CD14-positive monocyte (primary cell): ENCODE data around the gene CTSH. TPM values are rescaled to one million over a fixed set of nuclear protein-coding genes. Genes with fewer than 3 reads are reported as not detected.

ENCODE experiments used
- DNase-seq, 3 donors: peaks; one replicate each; pipeline ENCODE4 v3.0.0-alpha.2; 2011 to 2022
- H2AFZ ChIP-seq: 2 replicates; pipeline ENCODE4 v1.6.0; 2012; ENCODE audit warnings: mild to moderate bottlenecking, low read depth, low read length, inconsistent platforms; ENCODE audit not compliant: insufficient read depth, poor library complexity, severe bottlenecking
- H3K27ac ChIP-seq, 2 donors: 1 replicate in 1 of 2; 2 replicates in 1 of 2; pipeline ENCODE4 v1.5.1; 2012 to 2013; ENCODE audit warnings: low read length in 2 of 2, control low read depth in 1 of 2, inconsistent platforms in 1 of 2, low read depth in 1 of 2, mild to moderate bottlenecking in 1 of 2
- H3K27me3 ChIP-seq, 2 donors: one replicate each; pipeline versions ENCODE4 v1.6.0 to v1.6.1; 2011 to 2013; ENCODE audit warnings: low read length in 2 of 2; ENCODE audit not compliant: control insufficient read depth in 2 of 2, insufficient read depth in 2 of 2
- H3K36me3 ChIP-seq, 2 donors: replicated peaks in 1 of 2; 1 replicate in 1 of 2; 2 replicates in 1 of 2; pipeline versions ENCODE4 v1.5.1 to v1.6.1; 2012 to 2013; ENCODE audit warnings: low read length in 2 of 2, control low read depth in 1 of 2, inconsistent platforms in 1 of 2, mild to moderate bottlenecking in 1 of 2; ENCODE audit not compliant: insufficient read depth in 2 of 2, control insufficient read depth in 1 of 2
- H3K4me1 ChIP-seq, 2 donors: 1 replicate in 1 of 2; 2 replicates in 1 of 2; pipeline versions ENCODE4 v1.5.1 to v1.6.1; 2012 to 2013; ENCODE audit warnings: low read length in 2 of 2, control low read depth in 1 of 2, inconsistent platforms in 1 of 2, mild to moderate bottlenecking in 1 of 2, moderate library complexity in 1 of 2; ENCODE audit not compliant: insufficient read depth in 2 of 2, control insufficient read depth in 1 of 2
- H3K4me2 ChIP-seq: replicated peaks from 2 replicates; pipeline ENCODE3; 2012; ENCODE audit warnings: low read length, moderate library complexity, mild to moderate bottlenecking; ENCODE audit not compliant: poor library complexity, severe bottlenecking; ENCODE audit errors: extremely low read depth
- H3K4me3 ChIP-seq, 3 experiments: fragments of 200-600 bp in 1 of 3; sonication (generic) in 1 of 3; replicated peaks in 1 of 3; 1 replicate in 2 of 3; 2 replicates in 1 of 3; pipeline ENCODE4 v1.5.1; 2011 to 2013; ENCODE audit warnings: low read length in 3 of 3, mild to moderate bottlenecking in 3 of 3, control low read depth in 2 of 3, low read depth in 2 of 3, inconsistent platforms in 1 of 3, moderate library complexity in 1 of 3
- H3K79me2 ChIP-seq: 2 replicates; pipeline ENCODE4 v1.6.0; 2012; ENCODE audit warnings: mild to moderate bottlenecking, control low read depth, inconsistent platforms, low read length, moderate library complexity; ENCODE audit not compliant: insufficient read depth
- H3K9ac ChIP-seq: 2 replicates; pipeline ENCODE4 v1.6.0; 2017; ENCODE audit warnings: low read length, mild to moderate bottlenecking; ENCODE audit not compliant: insufficient read depth, poor library complexity, severe bottlenecking
- H3K9me3 ChIP-seq, 2 donors: replicated peaks in 1 of 2; 1 replicate in 1 of 2; 2 replicates in 1 of 2; pipeline versions ENCODE4 v1.5.1 to v1.6.1; 2012 to 2013; ENCODE audit warnings: low read length in 2 of 2, control low read depth in 1 of 2; ENCODE audit not compliant: control insufficient read depth in 1 of 2, insufficient read depth in 1 of 2
- H4K20me1 ChIP-seq: 2 replicates; pipeline ENCODE4 v1.6.0; 2012; ENCODE audit warnings: mild to moderate bottlenecking, low read length, control low read depth, moderate library complexity; ENCODE audit not compliant: insufficient read depth
- H3K27ac Mint-ChIP-seq, 7 donors: one replicate each; pipeline ENCODE4 v1.8.0; 2020; ENCODE audit warnings: mild to moderate bottlenecking in 7 of 7, mixed read lengths in 7 of 7, moderate library complexity in 6 of 7, inconsistent platforms in 2 of 7
- H3K27me3 Mint-ChIP-seq, 3 donors: one replicate each; pipeline ENCODE4 v1.8.0; 2021 to 2022; ENCODE audit warnings: low read depth in 3 of 3, mild to moderate bottlenecking in 3 of 3, mixed read lengths in 3 of 3, moderate library complexity in 3 of 3, inconsistent platforms in 1 of 3
- H3K36me3 Mint-ChIP-seq, 2 donors: one replicate each; pipeline ENCODE4 v1.8.0; 2020; ENCODE audit warnings: mixed read lengths in 2 of 2, inconsistent platforms in 1 of 2, mild to moderate bottlenecking in 1 of 2
- H3K4me1 Mint-ChIP-seq: one replicate; pipeline ENCODE4 v1.8.0; 2020; ENCODE audit warnings: mild to moderate bottlenecking, mixed read lengths
- H3K4me3 Mint-ChIP-seq, 2 donors: one replicate each; pipeline ENCODE4 v1.8.0; 2020; ENCODE audit warnings: mild to moderate bottlenecking in 2 of 2, mixed read lengths in 2 of 2, moderate library complexity in 1 of 2
- H3K9me3 Mint-ChIP-seq, 7 donors: one replicate each; pipeline ENCODE4 v1.8.0; 2020 to 2022; ENCODE audit warnings: mixed read lengths in 7 of 7, mild to moderate bottlenecking in 6 of 7, moderate library complexity in 6 of 7, inconsistent platforms in 2 of 7
- WGBS: methylation state at CpG from one replicate; pipeline ENCODE4 v1.1.5; 2013; ENCODE audit warnings: missing lambda C conversion rate; ENCODE audit not compliant: insufficient coverage; 5-methylcytosine and 5-hydroxymethylcytosine counted together
- intact Hi-C, 2 donors: fragments of 100-400 bp; cut with micrococcal nuclease; formaldehyde crosslinking; loops; one replicate each; pipeline versions ENCODE4 v1.15.0 to v1.15.1; 2023
- polyA minus RNA-seq: library from RNA; depleted of rRNA, polyadenylated mRNA; stranded (reverse); fragments of >200 nt; gene quantifications from 2 replicates; pipeline ENCODE4 v1.2.3, GENCODE V29; 2012
- polyA plus RNA-seq, 3 donors: library from polyadenylated mRNA; depleted of rRNA in 1 of 3; unstranded in 2 of 3; stranded (reverse) in 1 of 3; fragments of 300-500 nt in 2 of 3; fragments of >200 nt in 1 of 3; fragmentation: Illumina TruSeq in 2 of 3; gene quantifications; 1 replicate in 2 of 3; 2 replicates in 1 of 3; pipeline ENCODE4 v1.2.3, GENCODE V29; 2012 to 2021
- total RNA-seq, 12 experiments: library from RNA in 1 of 12; stranded (reverse) in 1 of 12; fragments of 120-200 nt in 1 of 12; gene quantifications; one replicate each; pipeline ENCODE4 v1.2.4 and lab custom pipeline; 2013 to 2026; ENCODE audit warnings: mixed read lengths in 6 of 12, inconsistent platforms in 1 of 12
- TF ChIP-seq, protein P1 (sequence below): fragments of 200-600 bp; IDR thresholded peaks from one replicate; pipeline ENCODE4 v1.8.0; 2022; ENCODE audit warnings: antibody characterized with exemption, mild to moderate bottlenecking

The CTSH gene, protein sequence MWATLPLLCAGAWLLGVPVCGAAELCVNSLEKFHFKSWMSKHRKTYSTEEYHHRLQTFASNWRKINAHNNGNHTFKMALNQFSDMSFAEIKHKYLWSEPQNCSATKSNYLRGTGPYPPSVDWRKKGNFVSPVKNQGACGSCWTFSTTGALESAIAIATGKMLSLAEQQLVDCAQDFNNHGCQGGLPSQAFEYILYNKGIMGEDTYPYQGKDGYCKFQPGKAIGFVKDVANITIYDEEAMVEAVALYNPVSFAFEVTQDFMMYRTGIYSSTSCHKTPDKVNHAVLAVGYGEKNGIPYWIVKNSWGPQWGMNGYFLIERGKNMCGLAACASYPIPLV
- total RNA-seq (2013): 954 TPM
- polyA plus RNA-seq: 100 to 1,000 TPM; 555 to 884 (median 756) TPM
- 331 and 630 TPM in 2 replicates for polyA minus RNA-seq
- 41.3 to 329 (median 223) reads per million in 11 experiments for total RNA-seq (lab: John Stamatoyannopoulos, UW)

DNA sequence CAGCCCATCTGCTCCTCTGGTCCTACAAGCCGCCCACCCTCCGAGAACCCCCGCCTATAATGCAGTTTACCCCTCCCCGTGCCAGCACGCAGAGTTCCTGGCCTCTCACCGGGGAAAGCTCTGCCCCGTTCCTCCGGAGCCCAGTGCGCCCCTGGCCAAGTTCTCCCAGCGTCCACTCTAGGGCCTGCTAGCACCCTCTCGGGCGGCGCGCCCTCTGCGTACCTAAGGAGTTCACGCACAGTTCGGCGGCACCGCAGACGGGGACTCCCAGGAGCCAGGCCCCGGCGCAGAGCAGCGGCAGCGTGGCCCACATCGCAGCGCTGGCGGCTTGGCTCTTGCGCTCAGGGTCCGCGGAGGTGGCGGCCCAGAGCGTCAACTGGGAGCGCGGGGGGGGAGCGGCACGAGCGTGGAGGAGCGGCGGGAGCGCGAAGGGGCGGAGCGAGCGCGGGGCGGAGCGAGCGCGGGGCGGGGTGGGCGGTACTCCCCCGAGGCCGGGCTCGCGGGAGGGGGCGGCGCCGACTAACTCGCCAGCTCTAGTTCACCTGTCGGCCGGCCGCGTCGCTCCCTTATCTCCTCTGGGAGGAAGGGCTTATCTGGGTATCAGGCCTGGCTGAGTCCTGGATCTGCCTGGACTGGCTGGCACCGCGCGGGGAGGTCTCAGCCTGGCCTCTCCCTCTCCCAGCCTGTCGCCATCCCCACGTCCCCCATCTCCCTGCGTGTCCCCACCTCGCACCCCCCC is at the start of gene CTSH:
Gene CTSH, minus strand, starts transcription at position 378 of the 739 bp plus-strand sequence. Its CDS starts 65 bp downstream, at position 313.
- peak within 1 kb of the TSS; percentile 95 for H2AFZ ChIP-seq
- H3K9ac ChIP-seq: peak within 1 kb of the TSS; percentile 88
- peak within 1 kb of the TSS; percentile 86 to 95 (median 90) for H3K27ac Mint-ChIP-seq
- peak within 1 kb of the TSS; percentile 83 for H3K4me2 ChIP-seq
- TF ChIP-seq, protein P1, sequence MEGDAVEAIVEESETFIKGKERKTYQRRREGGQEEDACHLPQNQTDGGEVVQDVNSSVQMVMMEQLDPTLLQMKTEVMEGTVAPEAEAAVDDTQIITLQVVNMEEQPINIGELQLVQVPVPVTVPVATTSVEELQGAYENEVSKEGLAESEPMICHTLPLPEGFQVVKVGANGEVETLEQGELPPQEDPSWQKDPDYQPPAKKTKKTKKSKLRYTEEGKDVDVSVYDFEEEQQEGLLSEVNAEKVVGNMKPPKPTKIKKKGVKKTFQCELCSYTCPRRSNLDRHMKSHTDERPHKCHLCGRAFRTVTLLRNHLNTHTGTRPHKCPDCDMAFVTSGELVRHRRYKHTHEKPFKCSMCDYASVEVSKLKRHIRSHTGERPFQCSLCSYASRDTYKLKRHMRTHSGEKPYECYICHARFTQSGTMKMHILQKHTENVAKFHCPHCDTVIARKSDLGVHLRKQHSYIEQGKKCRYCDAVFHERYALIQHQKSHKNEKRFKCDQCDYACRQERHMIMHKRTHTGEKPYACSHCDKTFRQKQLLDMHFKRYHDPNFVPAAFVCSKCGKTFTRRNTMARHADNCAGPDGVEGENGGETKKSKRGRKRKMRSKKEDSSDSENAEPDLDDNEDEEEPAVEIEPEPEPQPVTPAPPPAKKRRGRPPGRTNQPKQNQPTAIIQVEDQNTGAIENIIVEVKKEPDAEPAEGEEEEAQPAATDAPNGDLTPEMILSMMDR: no peak
- no peaks in the 10 kb centered on the region for H3K27me3 ChIP-seq
- intact Hi-C loops: loop anchor here in 1 of 2 donors (5.0 to 10.0 kb wide), 2 partner anchors 32 to 70 kb away; partner anchors contain the start of gene MORF4L1
- H4K20me1 ChIP-seq: peaks cover 8% of the 10 kb centered on the region
- peaks cover 54% of the 10 kb centered on the region for H3K79me2 ChIP-seq
- H3K4me1 Mint-ChIP-seq: peaks cover 45% of the 10 kb centered on the region
- no peaks in the 10 kb centered on the region for H3K9me3 ChIP-seq
- peaks cover 7 to 10% of the 10 kb centered on the region in 2 donors for H3K36me3 Mint-ChIP-seq
- peaks cover 6 to 13% (median 10%) of the 10 kb centered on the region in 3 donors for H3K27me3 Mint-ChIP-seq
- H3K9me3 Mint-ChIP-seq: peaks cover 0 to 2% (median 0%) of the 10 kb centered on the region in 7 donors
- peak; percentile 47 to 61 (median 54) for DNase-seq
- 2% methylated on average over 68 of the region's 71 CpGs for WGBS
- peak within 1 kb of the TSS; percentile 53 to 98 (median 95) for H3K4me3 ChIP-seq
- H3K27ac ChIP-seq: peak within 1 kb of the TSS; percentile 76 to 94
- H3K4me1 ChIP-seq: peaks cover 45 to 46% of the 10 kb centered on the region in 2 donors
- H3K36me3 ChIP-seq: no peaks in the 10 kb centered on the region
- peak within 1 kb of the TSS; percentile 91 to 99 for H3K4me3 Mint-ChIP-seq

DNA sequence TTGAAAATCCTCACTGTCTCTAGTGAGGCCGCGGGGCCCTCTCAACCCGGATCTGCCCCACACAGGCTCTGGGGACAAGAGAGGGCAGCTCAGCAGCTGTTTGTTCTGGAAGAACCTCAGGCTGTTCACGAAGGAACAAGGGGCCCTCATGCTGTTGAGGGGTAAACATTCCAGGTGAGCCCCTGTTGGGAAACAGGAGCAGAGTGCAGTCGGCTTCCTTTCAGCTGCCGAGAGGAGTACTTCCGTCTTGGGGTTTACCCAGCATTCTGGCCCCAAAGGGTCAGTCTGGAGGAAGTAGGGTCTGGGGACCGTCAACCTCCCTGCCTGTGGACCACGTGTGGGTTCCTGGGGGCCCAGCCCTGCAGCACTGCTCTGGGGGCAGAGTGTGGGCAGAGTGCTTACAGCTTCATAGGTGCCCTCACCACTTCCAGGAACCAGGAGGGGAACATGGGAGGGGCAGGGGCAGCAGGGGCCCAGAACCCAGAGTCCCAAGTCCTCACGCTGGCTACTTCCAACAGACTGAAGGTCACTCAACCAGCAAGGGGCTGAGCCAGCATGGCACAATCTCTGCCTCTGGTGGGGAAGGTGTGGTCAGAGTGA is 49.2 kb upstream of the CTSH start:
- peak overlapping the region in 1 of 7 donors; percentile 31 for H3K27ac Mint-ChIP-seq
- 39% methylated on average over 7 of the region's 10 CpGs for WGBS
- no peak overlapping the region for H3K4me2 ChIP-seq
- H3K27me3 ChIP-seq: no peaks in the 10 kb centered on the region
- TF ChIP-seq, protein P1: no peak
- H3K36me3 ChIP-seq: no peaks in the 10 kb centered on the region
- no peak overlapping the region for H3K27ac ChIP-seq
- no peak overlapping the region for H3K4me3 ChIP-seq
- H3K4me3 Mint-ChIP-seq: no peak overlapping the region
- H3K9me3 ChIP-seq: no peaks in the 10 kb centered on the region
- H3K36me3 Mint-ChIP-seq: peaks cover 0 to 4% of the 10 kb centered on the region in 2 donors
- peaks cover 24% of the 10 kb centered on the region for H3K4me1 Mint-ChIP-seq
- intact Hi-C loops: no loop called here
- peak overlapping the region; percentile 36 for H2AFZ ChIP-seq
- peak overlapping the region; percentile 22 for H3K9ac ChIP-seq
- H3K9me3 Mint-ChIP-seq: no peaks in the 10 kb centered on the region
- peaks cover 25 to 31% of the 10 kb centered on the region in 2 donors for H3K4me1 ChIP-seq
- peaks cover 2 to 4% (median 3%) of the 10 kb centered on the region in 3 donors for H3K27me3 Mint-ChIP-seq
- no peaks in the 10 kb centered on the region for H4K20me1 ChIP-seq
- H3K79me2 ChIP-seq: no peaks in the 10 kb centered on the region
- DNase-seq: peak in 1 of 3 donors; percentile 41
